SHP77 treated with DMSO at 0.1 percent for 48 hours (cell line): Measurements from ENCODE around the gene MCRIP2.
"Not testable (repeated sequence)": the region's sequence is repeated elsewhere in the genome, so short reads cannot be mapped to it uniquely, and the experiment has no call there.

ENCODE experiments used
- DNase-seq: peaks from one replicate; lab custom pipeline; 2025; lab: John Stamatoyannopoulos, UW

The MCRIP2 gene, protein sequence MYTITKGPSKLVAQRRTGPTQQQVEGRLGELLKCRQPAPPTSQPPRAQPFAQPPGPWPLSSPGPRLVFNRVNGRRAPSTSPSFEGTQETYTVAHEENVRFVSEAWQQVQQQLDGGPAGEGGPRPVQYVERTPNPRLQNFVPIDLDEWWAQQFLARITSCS

DNA sequence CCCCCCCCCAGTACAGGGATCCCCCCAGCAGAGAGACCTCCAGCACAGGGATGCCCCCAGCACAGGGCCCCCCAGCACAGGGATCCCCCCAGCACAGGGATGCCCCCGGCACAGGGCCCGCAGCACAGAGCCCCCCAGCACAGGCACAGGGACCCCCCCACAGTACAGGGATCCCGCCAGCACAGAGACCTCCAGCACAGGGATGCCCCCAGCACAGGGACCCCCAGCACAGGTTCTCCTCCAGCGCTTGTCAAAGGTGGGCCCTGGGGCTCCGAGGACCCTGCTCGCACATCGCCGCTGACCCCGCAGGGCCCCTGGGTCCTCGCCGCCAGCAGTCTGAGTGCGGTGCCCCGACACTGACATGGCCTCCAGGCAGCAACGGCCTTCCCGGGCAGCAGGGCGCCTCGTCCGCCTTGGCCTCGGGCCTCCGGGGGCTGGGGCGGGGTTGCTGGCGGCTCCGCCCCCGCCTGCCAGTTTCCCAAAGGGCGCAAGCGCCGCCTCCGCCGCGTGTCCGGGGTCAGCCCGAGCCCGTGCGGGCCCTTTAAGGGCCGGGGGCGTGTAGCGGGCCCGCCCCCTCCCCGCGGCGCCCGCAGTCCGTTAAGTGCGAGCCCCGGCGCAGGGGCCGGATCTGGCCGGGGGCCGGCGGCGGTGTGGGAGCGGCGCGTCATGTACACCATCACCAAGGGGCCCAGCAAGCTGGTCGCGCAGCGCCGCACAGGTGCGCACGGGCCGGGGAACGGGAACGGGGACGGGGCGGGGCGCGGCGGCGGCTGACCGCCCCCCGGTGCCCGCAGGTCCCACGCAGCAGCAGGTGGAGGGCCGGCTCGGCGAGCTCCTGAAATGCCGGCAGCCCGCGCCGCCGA is at the start of gene MCRIP2:
MCRIP2 (plus strand) TSS at position 503 of the 863 bp plus-strand sequence; CDS start at position 667, 164 bp downstream.
- DNase-seq, result peak; percentile 33

- DNase-seq, result no peak
Observed at GRCh38 chr16:591892-592517, 49.6 kb upstream of the MCRIP2 start.

DNA sequence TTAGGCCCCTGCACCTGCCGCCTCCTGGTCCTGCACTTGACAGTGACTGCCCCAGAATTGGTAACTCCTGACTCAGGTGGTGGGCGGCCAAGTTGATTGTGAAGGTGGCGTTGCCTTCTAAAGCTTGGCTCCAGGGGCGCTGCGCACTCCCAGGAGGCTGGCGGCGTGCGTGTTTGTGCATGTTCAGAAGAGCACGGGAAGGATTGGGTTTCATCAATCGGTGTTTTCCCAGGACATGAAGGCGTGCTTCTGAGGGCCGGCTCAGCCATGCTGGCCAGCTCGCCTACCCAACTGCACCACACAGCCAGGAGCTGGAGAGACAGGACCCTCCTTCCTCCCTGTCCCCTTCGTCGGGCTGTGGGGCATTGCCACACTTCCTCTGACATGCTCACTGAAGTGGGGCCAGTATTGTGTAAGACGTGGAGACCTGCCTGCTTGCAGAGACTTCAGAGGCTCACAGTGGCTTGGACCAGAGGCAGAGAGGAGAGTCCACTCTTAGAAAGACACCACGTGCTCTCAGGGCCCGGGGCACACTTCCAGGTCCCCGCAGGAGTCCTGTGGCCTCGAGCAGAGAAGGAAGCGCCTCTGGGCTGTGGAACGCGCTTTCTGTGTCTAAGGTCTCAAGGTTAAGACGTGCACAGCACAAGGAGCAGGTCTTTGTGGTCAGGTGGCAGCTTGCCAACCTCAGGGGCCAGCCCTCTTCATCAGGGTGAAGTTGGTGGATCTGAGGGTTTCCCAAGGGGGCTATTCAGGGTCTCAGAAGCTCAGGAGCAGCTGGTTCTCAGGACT is 48.9 kb upstream of the MCRIP2 start:
- DNase-seq, result peak; percentile 77

DNA sequence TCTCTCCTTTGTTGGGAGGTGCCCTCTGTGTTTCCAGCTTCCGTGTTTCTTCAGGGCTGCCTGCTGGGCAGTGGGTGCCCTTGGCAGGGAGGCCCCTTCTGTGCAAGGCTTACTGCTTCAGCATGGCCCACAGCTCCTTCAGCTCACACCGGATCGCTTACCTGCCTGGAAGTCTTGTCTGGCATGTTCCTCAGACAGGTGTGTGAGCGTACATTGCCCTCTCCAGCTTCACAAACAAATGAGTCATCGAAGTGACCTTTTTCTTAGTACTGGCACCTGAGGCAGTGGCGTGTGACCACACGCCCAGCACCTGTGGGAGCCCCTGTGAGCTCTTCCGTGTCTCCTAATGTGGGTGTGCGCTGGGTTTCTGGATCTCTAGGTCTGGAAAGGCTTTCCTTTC is 48.2 kb upstream of the MCRIP2 start:
- no peak for DNase-seq

DNA sequence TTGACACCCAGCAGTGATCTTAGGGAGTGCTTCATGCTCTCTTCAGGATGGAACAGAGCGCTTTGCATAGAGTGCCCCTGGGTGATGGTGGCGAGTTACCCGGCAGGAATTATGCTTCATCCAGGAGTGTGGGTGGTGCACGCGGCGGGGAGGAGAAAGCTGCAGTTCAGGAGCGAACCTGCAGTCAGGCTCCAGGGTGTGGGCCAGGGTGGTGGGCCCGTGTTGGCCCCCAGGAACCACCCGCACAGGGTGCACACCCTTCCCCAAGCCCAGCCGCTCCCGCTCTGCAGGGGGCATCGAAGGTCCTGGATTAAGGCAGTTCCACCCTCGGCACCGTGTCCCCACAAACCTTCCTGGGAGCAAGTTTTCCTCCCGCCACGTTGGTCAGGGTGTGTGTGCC is 47.8 kb upstream of the MCRIP2 start:
- DNase-seq, result no peak

DNA sequence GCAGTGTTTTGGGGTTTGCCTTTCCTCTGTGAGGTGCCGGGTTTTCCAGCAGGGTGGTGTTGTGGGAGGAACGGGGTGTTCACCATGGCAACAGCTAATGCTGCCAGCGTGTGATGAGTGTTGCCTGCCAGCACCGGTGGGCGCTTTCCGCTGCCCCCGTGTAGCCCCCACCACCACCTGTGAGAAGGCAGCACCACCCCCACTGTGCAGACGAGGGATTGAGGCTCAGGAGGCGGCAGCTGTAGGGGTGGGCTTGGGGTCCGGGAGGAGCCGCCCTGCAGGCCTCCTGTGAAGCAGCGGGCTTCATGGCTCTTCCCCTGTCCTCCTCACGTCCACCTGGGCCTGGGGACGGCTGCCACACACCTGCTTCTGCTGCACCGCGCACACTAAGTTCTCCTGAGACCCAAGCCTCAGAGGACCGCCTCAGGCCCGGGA is 46.5 kb upstream of the MCRIP2 start:
- DNase-seq, result no peak

DNA sequence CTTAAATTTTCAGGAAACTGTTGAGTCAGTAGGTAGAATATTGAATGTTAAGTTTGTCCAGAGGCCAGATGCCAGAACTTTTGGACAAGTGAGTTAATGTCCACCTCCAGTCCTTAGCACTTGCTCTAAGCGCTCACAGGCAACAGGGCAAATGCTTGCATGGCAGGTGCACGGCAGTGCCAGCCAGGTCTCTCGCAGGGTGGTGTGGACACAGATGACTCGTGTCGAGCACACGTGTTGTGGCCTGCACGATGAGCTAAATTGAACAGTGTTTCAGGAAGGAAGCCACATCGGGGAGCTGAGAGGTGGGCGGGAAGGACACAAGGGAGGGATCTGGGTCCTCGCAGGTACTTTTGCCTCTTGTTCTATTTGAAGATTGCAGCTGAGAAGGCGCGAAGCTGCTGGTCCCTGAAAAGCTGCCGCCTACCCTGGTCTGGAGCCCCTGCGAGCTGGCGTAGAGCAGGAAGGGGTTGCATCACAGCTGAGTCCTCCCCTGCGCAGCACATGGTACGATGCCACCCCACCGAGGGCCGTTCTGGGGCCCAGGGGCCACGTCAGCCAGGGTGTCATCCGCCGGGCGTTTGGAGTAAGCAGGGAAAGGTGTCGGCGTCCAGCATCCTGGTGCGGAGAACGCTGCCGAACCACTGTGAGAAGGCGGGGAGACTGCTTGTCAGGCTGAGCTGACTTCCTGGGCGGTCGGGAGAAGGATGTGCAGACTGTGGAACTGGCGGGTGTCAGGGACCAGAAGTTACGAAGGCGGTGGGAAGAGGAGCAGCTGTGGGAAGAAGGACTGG is 45.5 kb upstream of the MCRIP2 start:
- DNase-seq, result no peak

GRCh38 chr16:596736-597060 is 44.9 kb upstream of the MCRIP2 start:
- no peak for DNase-seq

DNA sequence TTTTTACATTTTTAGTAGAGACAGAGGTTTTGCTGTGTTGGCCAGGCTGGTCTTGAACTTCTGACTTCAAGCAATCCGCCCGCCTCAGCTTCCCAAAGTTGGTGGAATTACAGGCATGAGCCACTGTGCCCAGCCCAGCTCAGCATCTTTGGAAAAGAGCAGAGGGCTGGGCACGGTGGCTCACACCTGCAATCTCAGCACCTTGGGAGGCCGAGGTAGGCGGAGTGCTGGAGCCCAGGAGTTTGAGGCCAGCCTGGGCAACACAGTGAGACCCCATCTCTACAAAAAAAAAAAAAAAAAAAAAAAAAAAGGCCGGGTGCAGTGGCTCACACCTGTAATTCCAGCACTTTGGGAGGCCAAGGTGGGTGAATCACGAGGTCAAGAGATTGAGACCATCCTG is 44.0 kb upstream of the MCRIP2 start:
- not testable (repeated sequence) for DNase-seq

GRCh38 chr16:598823-599739 is 42.5 kb upstream of the MCRIP2 start:
- no peak for DNase-seq

- no peak for DNase-seq
Observed at GRCh38 chr16:600781-601180, 40.8 kb upstream of the MCRIP2 start.

DNA sequence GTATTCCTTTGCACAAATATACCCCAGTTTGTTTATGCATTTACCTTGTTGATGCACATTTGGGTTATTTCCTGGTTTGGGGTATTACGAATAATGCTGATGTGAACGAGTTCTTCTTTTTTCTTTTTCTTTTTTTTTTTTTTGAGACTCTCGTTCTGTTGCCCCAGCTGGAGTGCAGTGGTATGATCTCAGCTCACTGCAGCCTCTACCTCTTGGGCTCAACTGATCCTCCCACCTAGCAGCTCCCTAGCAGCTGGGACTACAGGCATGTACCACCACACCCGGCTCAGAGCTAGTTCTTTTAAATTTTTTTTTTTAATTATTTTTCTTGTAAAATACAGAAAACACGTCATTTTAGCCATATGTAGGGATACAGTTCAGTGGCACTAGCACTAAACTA is 37.7 kb upstream of the MCRIP2 start:
- DNase-seq, result no peak

DNA sequence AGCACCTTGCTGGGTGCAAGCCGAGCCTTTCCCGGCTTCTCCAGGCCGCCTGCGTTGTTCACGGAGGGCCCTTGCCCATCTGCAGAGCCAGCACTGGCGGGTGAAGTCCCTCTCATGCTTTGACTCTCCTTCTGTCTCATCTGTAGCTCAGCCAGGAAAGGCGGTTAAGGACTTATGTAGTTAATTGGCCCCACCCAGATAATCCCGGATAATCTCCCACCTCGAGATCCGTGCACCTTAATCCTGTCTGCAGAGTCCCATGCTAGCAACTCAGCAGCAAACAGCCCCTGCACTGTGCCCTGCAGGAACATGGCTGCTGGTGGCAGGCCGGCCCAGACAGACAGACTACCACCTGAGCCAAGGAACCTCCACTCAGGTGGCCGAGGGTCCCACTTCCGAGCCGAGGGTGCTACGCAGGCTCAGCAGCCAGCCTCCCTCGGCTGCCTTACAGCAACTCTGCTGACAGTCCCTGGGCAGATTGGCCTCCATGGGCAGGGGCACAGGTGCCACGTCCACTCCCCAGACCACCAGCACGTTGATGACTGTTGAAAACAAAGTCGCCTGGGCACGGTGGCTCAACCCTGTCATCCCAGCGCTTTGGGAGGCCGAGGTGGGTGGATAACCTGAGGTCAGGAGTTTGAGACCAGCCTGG is 34.8 kb upstream of the MCRIP2 start:
- DNase-seq, result no peak

DNA sequence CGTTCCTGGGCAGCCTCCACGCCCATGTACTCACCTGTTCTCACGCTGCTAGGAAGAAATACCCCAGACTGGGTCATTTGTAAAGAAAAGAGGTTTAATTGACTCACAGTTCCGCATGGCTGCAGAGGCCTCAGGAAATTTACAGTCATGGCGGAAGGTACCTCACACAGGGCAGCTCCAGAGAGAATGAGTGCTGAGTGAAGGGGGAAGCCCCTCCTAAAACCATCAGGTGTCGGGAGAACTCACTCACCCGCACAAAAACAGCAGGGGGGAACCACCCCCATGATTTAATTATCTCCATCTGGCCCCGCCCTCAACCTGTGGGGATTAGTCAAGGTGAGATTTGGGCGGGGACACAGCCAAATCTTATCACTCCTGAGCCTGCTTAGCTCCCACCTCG is 33.6 kb upstream of the MCRIP2 start:
- DNase-seq, result no peak

DNA sequence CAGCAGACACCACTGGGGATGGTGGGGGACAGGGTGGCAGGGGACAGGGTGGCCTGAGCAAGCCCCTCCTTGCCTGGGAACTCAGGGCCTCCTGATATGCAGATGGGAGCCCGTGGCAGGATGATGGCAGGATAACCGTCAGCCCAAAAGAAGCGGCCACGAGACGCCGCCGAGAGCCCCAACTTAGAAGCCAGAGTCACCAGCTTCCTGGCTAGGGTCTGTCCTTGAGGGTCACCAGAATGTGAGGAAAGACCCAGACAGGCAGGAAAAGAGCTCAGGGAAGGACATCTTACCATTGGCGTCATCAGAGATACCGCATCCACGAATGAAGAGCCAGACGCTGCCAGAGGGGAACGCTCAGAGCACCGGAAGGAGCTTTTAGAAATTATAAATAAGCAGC is 32.3 kb upstream of the MCRIP2 start:
- no peak for DNase-seq

- no peak for DNase-seq
Observed at GRCh38 chr16:609984-610383, 31.6 kb upstream of the MCRIP2 start.

DNA sequence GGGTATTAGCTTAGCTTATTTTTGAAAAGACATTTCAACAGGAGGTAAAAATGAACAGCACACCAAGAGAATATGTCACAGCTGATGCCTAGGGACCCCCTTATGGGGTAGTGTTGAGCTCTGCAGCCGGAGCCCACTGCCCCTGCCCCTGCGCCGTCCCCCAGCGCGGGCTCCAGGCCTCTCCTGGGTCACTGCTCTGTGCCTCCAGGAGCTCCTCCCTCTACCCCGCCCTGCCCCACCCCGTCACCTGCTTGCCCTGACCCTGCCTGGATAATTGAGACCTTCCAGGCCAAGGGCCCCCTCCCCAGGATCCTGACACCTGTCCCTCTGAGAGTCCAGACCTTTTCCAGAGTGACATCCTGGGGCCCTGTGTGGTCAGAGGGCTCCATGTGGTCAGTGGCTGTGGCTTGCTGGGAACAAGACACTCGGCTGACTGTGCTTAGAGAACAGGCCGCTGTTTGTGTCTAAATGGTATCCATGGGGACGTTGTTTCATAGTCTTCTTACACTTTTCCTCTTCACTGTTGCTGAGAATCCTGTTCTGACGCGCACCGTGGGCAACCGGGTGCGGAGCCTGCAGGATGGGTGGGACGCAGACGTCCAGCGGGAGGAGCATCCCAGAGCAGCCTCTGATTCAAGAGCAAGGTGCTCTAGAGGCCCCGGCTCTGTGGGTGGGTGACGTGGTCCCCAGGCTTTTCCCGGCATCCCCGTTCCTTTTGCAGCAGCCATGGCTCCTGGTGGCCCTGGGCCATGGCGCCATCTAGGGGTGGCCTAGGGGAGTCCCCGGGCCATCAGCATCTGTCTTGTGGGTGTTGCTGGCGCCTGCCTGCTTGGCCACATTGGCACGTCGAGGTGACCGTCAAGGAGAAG is 30.9 kb upstream of the MCRIP2 start:
- no peak for DNase-seq

GRCh38 chr16:615122-615521 is 26.5 kb upstream of the MCRIP2 start:
- no peak for DNase-seq
